ENCODE data around the gene CPVL. TPM values are rescaled to one million over a fixed set of nuclear protein-coding genes. Genes with fewer than 3 reads are reported as not detected.
A peak's percentile ranks its signal among the peaks of the same experiment; 100 is the strongest.

CPVL gene
- total RNA-seq, 1 donor from 2014 or later: 49.4 TPM

GRCh38 chr7:28958235-28958979, 187.9 kb downstream of the CPVL start, which contains the start of gene TRIL:
TRIL (minus strand) TSS chr7:28958330; CDS start chr7:28958046, 284 bp downstream.
- Histone ChIP-seq H3K4me3 (peak within 1 kb of the TSS; percentile 57), H3K36me3 (no peaks in the 10 kb centered on the region), H3K27me3 (ENCODE audit: low read depth) (peaks cover 38% of the 10 kb centered on the region), H3K4me1 (peaks cover 54% of the 10 kb centered on the region), H3K27ac (peak within 1 kb of the TSS; percentile 74), H3K9me3 (no peaks in the 10 kb centered on the region)
- peak; percentile 84 for DNase-seq
- intact Hi-C loops (cut with DNase I): no loop called here
- ATAC-seq: peak; percentile 46 to 52
- TF ChIP-seq, protein P1, sequence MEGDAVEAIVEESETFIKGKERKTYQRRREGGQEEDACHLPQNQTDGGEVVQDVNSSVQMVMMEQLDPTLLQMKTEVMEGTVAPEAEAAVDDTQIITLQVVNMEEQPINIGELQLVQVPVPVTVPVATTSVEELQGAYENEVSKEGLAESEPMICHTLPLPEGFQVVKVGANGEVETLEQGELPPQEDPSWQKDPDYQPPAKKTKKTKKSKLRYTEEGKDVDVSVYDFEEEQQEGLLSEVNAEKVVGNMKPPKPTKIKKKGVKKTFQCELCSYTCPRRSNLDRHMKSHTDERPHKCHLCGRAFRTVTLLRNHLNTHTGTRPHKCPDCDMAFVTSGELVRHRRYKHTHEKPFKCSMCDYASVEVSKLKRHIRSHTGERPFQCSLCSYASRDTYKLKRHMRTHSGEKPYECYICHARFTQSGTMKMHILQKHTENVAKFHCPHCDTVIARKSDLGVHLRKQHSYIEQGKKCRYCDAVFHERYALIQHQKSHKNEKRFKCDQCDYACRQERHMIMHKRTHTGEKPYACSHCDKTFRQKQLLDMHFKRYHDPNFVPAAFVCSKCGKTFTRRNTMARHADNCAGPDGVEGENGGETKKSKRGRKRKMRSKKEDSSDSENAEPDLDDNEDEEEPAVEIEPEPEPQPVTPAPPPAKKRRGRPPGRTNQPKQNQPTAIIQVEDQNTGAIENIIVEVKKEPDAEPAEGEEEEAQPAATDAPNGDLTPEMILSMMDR (IDR thresholded peaks at IDR 0.05): no peak

- no peaks in the 10 kb centered on the region for H3K36me3 ChIP-seq
- H3K27me3 ChIP-seq (ENCODE audit: low read depth): peaks cover 38% of the 10 kb centered on the region
- no peaks in the 10 kb centered on the region for H3K9me3 ChIP-seq
- peak overlapping the region; percentile 74 for H3K27ac ChIP-seq
- TF ChIP-seq, protein P1 (IDR thresholded peaks at IDR 0.05): no peak
- peak; percentile 1 to 2 for ATAC-seq
- peaks cover 54% of the 10 kb centered on the region for H3K4me1 ChIP-seq
- intact Hi-C loops (cut with DNase I): no loop called here
- DNase-seq: no peak
- H3K4me3 ChIP-seq: peak overlapping the region; percentile 57
Measured at GRCh38 chr7:28957751-28958234, 188.5 kb downstream of the CPVL start.

DNA sequence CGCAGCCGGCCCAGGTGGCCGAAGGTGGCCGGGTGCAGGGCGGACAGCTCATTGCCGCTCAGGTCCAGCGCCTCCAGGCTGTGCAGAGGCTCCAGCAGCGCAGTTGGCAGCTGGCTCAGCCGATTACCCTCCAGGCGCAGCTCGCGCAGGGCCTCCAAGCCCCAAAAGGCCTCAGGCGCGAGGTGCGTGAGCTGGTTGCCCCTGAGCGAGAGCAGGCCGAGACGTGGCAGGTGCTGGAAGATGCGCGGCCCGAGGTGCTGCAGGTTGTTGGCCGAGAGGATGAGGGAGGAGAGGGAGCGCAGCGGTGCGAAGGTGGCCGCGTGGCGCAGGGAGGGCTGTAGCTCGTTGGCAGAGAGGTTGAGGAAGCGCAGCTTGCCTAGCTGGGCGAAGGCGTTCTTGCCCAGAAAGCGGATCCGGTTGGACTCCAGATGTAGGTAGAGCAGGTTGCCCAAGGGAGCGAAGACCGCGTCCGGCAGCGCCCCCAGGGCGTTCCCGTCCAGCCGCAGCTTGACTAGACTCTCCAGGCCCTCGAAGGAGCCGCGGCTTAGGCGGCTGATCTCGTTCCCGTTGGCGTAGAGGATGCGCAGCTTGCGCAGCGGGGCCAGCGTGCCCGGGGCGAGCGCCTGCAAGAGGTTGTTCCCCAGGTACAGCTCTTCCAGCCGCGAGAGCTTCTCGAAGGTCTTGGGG, 189.1 kb downstream of the CPVL start:
- intact Hi-C loops (cut with DNase I): no loop called here
- DNase-seq: peak; percentile 52
- peaks cover 38% of the 10 kb centered on the region for H3K27me3 ChIP-seq (ENCODE audit: low read depth)
- peaks cover 54% of the 10 kb centered on the region for H3K4me1 ChIP-seq
- TF ChIP-seq, protein P1 (IDR thresholded peaks at IDR 0.05): no peak
- no peaks in the 10 kb centered on the region for H3K36me3 ChIP-seq
- H3K27ac ChIP-seq: peak overlapping the region; percentile 74
- H3K4me3 ChIP-seq: peak overlapping the region; percentile 57
- no peaks in the 10 kb centered on the region for H3K9me3 ChIP-seq
- peak; percentile 36 to 46 for ATAC-seq

DNA sequence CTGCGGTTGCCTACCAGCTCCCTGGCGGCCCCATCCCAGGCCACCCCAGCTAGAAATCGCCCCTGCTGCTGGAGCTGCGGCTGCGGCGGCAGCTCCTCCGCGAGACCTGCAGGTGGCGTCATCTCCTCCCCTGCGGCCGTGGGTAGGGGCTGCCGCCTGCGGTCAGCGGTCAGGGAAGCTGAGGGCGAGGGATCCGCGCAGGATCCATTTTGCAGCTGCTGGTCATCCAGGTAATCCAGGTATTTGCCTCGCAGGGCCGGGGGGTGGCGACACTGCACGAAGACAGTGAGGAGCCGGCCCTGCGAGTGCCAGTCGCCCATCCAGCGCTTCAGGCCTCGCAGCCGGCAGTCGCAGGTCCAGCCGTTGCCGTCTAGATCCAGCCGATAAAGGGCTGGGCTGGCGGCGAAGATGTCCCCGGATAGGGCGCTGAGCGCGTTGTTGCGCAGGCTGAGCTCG, 189.7 kb downstream of the CPVL start:
- TF ChIP-seq, protein P1 (IDR thresholded peaks at IDR 0.05): peak; percentile 44
- Histone ChIP-seq H3K27me3 (ENCODE audit: low read depth) (peaks cover 38% of the 10 kb centered on the region), H3K4me1 (peaks cover 54% of the 10 kb centered on the region), H3K9me3 (no peaks in the 10 kb centered on the region), H3K4me3 (peak overlapping the region; percentile 57), H3K27ac (peak overlapping the region; percentile 74), H3K36me3 (no peaks in the 10 kb centered on the region)
- ATAC-seq: peak; percentile 68 to 72
- intact Hi-C loops (cut with DNase I): no loop called here
- peak; percentile 83 for DNase-seq

DNA sequence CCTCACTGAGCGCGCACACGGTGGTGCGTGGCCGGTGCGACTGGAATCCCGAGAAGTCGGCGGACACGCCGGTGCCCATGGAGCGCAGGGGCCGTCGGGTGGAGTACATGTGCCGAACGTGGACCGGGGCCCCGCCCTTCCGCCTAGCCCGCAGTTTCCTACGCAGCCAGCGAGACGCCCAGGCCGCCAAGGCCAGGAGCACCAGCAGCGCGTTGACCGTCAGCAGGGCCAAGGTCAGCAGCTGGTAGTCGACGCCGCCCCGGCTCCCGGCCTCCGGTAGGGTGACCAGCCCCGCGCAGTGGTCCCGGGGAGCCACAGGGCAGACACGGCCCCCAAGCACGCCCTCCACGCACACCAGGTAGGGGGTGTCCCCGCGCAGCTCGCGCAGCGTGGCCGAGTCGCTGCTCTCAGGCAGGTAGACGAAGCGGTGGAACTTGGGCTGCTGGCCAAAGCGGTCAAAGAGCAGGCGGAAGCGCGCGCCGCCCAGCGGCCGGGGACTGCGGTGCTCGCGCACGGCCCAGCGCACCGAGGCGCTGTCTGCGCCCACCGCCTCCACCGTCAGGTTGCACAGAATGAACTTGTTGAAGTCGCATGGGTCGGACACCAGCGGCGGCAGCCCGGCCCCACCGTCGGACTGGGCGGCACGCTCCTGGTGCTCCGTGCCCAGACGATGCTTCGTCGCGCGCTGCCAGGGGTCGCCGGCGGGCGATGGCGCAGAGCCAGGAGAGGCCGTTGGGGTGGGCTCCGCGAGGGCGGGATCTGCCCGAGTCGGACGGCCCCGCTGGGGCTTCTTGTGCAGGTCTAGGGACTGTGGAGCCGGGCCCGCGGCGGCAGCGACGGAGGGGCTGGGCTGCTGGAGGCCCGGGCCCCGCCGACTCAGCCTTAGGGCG, 190.4 kb downstream of the CPVL start:
- H3K27ac ChIP-seq: peak overlapping the region; percentile 74
- peaks cover 38% of the 10 kb centered on the region for H3K27me3 ChIP-seq (ENCODE audit: low read depth)
- H3K4me3 ChIP-seq: peak overlapping the region; percentile 57
- H3K9me3 ChIP-seq: no peaks in the 10 kb centered on the region
- H3K36me3 ChIP-seq: no peaks in the 10 kb centered on the region
- TF ChIP-seq, protein P1 (IDR thresholded peaks at IDR 0.05): peak; percentile 61
- peaks cover 54% of the 10 kb centered on the region for H3K4me1 ChIP-seq
- peak; percentile 83 to 87 for ATAC-seq
- DNase-seq: peak; percentile 90
- intact Hi-C loops (cut with DNase I): no loop called here
